Frontal cortex (tissue), 4 donors: ENCODE results near the gene HACL1. TPM values are rescaled to one million over a fixed set of nuclear protein-coding genes. Genes with fewer than 3 reads are reported as not detected.
"Not testable (repeated sequence)": the region's sequence is repeated elsewhere in the genome, so short reads cannot be mapped to it uniquely, and the experiment has no call there.

Experiments used
- DNase-seq, 2 donors: peaks; one replicate each; pipeline ENCODE4 v3.0.0; 2012; ENCODE audit warnings: low spot score in 2 of 2
- FAIRE-seq: peaks from 2 replicates; lab custom pipeline; 2012; peaks lifted over from hg19 to GRCh38; lab: Jason Lieb, UNC
- total RNA-seq: library from RNA; depleted of rRNA; stranded (reverse); fragments of >200 nt; gene quantifications from one replicate; pipeline ENCODE4 v1.2.3, GENCODE V29; 2014
- donor health status: control.
- donor health status: control.
- donor health status: control.

The HACL1 gene
- total RNA-seq, 1 donor from 2014 or later = 33.4 TPM

DNA sequence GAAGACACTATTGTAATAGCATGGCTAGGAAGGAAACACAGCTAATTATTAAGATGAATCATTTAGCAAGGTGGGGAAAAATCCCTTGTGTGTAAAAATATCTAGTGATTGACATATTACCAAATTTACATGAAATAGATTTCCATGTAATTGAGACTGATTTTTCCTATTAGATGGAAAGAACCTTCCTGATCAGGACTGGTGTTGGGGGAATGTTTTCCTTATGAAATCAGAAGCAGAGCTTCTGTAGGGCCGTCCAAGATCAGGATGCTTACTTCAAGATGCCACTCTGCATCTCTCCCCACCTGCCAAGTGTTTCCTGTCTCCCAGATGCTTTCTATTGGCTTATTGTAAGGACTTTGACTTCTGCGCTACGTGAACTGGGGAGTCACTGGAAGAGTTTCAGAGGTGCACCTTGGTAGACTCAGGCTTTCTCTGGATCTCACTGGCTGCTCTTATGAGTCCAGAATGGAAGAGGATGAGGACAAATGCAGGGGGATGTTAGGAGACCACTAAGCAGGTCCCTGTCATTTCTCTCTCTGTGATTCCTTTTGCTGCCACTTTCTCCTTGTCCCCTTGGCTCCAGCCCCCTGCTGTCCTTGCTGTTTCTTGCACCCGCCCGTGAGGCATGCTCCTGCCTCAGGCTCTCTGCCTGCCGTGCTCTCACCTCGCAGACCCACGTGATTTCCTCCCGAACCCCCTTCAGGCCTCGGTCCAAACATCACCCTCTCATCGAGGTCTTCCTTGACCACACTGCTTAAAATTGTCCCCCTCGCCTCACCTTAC lies 30.2 kb upstream of the HACL1 start:
- DNase-seq (no peak), FAIRE-seq (no peak)

GRCh38 chr3:15630646-15631350 lies 29.4 kb upstream of the HACL1 start:
- peak in 1 of 2 donors; percentile 29 for DNase-seq
- FAIRE-seq = no peak

GRCh38 chr3:15629860-15630597 lies 28.7 kb upstream of the HACL1 start:
- FAIRE-seq (no peak), DNase-seq (peak; percentile 35 to 73)

- DNase-seq (no peak), FAIRE-seq (no peak)
Observed at GRCh38 chr3:15628967-15629366, 27.6 kb upstream of the HACL1 start.

DNA sequence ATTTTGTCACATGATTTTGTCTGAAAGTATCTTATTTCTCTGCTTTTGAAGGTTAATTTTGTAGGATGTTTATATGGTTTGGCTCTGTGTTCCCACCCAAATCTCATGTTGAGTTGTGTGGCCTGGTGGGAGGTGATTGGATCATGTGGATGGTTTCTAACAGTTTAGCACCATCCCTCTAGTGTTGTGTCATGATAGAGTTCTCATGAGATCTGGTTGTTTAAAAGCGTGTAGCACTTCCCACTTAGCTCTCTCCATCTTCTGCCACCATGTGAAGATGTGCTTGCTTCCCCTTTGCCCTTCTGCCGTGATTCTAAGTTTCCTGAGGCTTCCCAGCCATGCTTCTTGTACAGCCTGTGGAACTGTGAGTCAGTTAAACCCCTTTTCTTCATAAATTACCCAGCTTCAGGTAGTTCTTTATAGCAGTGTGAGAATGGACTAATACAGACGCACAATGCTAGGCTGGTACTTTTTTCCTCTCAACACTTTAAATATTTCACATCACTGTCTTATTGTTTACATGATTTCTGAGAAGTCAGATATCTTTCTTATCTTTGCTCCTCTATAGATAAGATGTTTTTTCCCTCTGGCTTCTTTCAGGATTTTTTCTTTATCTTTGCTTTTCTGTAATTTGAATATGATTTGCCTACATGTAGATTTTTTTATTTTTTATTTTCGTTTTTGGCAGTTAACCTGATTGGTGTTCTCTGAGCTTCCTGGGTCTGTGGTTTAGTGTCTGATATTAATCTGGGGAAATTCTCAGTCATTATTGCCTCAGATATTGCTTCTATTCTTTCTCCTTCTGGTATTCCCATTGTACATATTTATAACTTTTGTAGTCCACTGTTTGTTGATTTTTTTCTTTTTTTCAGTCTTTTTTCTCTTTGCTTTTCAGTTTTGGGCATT lies 22.4 kb upstream of the HACL1 start:
- FAIRE-seq (no peak), DNase-seq (no peak)

DNA sequence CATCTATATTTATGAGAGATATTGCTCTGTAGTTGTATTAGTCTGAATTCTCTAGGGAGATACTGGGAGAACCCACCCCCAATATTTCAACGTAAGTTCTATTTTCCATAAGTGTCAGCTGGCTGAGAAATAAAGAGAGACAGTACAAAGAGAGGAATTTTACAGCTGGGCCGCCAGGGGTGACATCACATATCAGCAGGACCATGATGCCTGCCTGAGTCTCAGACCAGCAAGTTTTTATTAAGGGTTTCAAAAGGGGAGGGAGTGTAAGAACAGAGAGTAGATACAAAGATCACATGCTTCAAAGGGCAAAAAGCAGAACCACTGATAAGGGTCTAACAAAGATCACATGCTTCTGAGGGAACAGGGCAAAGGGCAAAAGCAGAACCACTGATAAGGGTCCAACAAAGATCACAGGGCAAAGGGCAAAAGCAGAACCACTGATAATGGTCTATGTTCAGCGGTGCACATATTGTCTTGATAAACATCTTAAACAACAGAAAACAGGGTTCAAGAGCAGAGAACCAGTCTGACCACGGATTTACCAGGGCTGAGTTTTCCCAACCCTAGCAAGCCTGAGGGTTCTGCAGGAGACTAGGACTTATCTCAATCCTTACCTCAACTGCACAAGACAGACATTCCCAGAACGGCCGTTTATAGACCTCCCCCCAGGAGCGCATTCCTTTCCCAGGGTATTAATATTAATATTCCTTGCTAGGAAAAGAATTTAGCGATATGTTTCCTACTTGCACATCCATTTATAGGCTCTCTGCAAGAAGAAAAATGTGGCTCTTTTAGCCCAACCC lies 18.5 kb upstream of the HACL1 start:
- FAIRE-seq, DNase-seq: not testable (repeated sequence)

GRCh38 chr3:15616053-15616452 lies 14.7 kb upstream of the HACL1 start:
- FAIRE-seq = no peak
- no peak for DNase-seq

DNA sequence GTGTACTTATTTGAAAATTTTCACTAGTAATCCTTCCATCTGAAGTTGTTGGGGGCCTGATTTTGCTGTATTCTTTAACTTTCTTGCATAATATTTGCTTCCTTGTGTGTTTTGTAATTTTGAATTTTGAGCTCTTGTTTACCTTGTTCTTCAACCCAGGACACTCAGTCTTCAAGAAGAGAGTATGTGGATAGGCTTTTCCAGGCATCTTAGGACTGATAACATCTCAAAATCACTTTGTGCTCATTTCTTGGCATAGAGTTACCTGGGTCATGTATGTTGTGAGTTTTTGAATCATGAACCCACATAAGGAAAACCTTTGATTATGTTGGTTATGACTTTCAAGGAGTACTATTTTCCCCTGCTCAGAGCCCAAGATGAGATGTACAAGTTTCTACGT lies 13.6 kb upstream of the HACL1 start:
- DNase-seq (no peak), FAIRE-seq (no peak)

DNA sequence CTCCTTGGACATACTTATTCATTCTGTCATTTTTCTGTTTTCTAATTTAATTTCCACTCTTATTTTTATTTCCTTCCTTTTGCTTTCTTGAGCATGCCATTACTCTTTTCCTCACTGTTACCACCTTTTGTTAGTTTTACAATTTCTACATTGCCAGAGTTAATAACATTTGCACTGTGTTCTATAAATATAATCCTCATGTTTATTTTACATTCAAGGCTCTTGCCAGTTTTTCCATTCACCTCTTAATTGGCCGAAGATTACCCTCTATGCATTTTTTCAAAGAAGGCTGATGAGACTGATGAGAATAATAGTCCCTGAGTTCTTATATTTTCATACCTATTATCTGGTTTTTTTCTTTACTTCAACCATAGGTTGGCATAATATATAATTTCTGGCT lies 10.6 kb upstream of the HACL1 start:
- DNase-seq (no peak), FAIRE-seq (no peak)

- FAIRE-seq = no peak
- DNase-seq = no peak
Observed at GRCh38 chr3:15611018-15611417, 9.6 kb upstream of the HACL1 start.

DNA sequence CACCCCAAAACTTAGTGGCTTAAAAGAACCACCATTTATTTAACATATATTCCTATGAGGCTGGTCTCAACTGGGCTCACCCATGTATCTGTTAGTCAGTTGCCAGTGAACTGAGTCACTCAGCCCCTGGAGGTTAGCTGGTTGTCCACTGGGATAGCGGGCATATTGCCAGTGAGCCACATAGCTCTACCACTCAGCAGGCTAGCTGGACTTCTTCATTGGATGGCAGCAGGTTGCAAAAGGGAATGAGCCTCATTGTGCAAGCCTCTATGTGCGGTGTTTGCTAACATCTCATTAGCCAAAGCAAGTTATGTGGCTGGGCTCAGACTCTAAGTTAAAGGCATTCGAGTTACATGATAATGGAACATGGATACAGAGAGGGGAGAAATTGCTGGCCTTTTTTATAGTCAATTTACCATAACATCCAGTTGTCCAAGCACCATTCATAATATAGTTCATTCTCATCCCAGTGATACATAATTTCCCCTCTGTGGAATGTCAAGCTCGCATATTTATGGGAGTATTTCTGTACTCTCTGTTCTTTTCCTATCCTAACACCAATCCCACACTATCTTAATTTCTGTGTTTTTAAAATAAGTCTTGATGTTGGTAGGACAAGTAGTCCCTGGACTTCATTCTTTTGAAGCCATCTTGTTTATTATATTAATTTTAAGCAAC lies 8.9 kb upstream of the HACL1 start:
- no peak for FAIRE-seq
- no peak for DNase-seq

GRCh38 chr3:15606434-15606891 lies 5.1 kb upstream of the HACL1 start:
- FAIRE-seq (no peak), DNase-seq (no peak)

GRCh38 chr3:15604584-15604983 lies 3.2 kb upstream of the HACL1 start:
- not testable (repeated sequence) for FAIRE-seq

DNA sequence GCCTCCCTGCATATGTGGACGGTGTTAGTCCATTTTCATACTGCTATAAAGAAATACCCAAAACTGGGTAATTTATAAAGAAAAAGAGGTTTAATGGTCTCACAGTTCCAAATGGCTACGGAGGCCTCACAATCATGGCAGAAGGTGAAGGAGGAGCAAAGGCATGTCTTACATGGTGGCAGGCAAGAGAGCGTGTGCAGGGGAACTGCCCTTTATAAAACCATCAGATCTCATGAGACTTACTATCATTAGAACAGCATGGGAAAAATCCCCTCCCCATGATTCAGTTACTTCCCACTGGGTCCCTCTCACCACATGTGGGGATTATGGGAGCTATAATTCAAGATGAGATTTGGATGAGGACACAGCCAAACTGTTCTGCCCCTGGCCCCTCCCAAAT lies 1.4 kb upstream of the HACL1 start:
- FAIRE-seq, DNase-seq: not testable (repeated sequence)

More at GRCh38 chr3:15604584-15604983, 3.2 kb upstream of the HACL1 start:
- DNase-seq = not testable (repeated sequence)

DNA sequence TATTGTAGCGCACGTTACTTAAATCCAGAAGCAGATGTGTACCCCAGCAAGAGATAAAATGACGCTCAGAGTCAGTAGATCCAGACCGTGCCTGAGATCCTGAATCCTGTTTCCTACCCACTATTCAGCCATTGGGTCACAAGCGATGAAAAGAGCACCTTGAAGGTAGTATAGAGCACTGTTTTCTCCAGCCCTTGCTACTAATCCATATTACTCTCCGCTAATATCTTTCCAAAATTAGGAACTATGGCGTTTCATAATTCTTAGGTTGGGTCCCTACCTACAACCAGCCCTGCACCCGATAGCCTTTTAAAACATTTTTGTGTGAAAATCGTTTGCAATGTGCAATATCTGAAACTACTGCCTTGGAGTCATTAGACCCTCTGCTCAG lies 772 bp upstream of the HACL1 start:
- peak in 1 of 2 donors; percentile 25 for DNase-seq
- no peak for FAIRE-seq

GRCh38 chr3:15601046-15601398 lies 347 bp downstream of the HACL1 start:
- FAIRE-seq = no peak
- DNase-seq = no peak

- DNase-seq = no peak
- FAIRE-seq = no peak
Observed at GRCh38 chr3:15595955-15596354, 5.4 kb downstream of the HACL1 start.

- DNase-seq (no peak), FAIRE-seq (no peak)
Observed at GRCh38 chr3:15592968-15593367, 8.4 kb downstream of the HACL1 start.
